ENCODE measurements around the gene ANKS1A.

DNA sequence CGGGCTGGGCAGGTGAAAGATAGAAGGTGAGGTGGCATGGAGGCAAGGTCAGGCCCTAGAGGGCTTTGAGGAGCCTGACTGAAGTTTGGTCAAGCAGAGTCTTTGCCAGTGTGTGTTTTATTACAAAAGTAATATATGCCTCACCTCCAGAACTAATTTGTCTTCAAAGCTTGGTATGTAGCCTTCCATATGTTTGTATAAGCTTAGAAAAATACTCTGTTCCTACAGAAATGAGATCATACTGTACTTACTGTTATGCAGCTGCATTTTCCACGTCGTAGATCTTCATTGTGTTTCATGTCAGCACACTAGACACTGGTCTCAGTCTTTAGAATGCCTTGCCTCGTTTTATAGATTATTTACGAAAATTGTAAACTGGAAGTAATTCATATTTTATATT is 61.8 kb downstream of the ANKS1A start:
- no peak for TF ChIP-seq RCOR1 (IDR thresholded peaks at IDR 0.05; ENCODE audit: low read depth, low read length)
- TF ChIP-seq, protein P1, sequence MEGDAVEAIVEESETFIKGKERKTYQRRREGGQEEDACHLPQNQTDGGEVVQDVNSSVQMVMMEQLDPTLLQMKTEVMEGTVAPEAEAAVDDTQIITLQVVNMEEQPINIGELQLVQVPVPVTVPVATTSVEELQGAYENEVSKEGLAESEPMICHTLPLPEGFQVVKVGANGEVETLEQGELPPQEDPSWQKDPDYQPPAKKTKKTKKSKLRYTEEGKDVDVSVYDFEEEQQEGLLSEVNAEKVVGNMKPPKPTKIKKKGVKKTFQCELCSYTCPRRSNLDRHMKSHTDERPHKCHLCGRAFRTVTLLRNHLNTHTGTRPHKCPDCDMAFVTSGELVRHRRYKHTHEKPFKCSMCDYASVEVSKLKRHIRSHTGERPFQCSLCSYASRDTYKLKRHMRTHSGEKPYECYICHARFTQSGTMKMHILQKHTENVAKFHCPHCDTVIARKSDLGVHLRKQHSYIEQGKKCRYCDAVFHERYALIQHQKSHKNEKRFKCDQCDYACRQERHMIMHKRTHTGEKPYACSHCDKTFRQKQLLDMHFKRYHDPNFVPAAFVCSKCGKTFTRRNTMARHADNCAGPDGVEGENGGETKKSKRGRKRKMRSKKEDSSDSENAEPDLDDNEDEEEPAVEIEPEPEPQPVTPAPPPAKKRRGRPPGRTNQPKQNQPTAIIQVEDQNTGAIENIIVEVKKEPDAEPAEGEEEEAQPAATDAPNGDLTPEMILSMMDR (IDR thresholded peaks at IDR 0.05), result no peak
- TF ChIP-seq CHD2 (IDR thresholded peaks at IDR 0.05; ENCODE audit: low read length, partially characterized antibody), result no peak
- TF ChIP-seq MAZ (IDR thresholded peaks at IDR 0.05; ENCODE audit: borderline replicate concordance, low read depth, low read length), result no peak
- no peak for TF ChIP-seq CBX2 (IDR thresholded peaks at IDR 0.05; ENCODE audit: borderline replicate concordance, low read depth)
- TF ChIP-seq POLR2A (IDR thresholded peaks at IDR 0.05; ENCODE audit: low read length), result no peak
- TF ChIP-seq HOXA7 (CRISPR knock-in tag; IDR thresholded peaks at IDR 0.05), result no peak
- TF ChIP-seq, protein P2, sequence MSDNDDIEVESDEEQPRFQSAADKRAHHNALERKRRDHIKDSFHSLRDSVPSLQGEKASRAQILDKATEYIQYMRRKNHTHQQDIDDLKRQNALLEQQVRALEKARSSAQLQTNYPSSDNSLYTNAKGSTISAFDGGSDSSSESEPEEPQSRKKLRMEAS (IDR thresholded peaks at IDR 0.05), result no peak
- TF ChIP-seq RFX5 (IDR thresholded peaks at IDR 0.05), result no peak
- TF ChIP-seq EP300 (IDR thresholded peaks at IDR 0.05), result no peak
- TF ChIP-seq JUN (IDR thresholded peaks at IDR 0.05), result no peak

Data from A549 (cell line).